Choroid plexus epithelial cell (primary cell): ENCODE measurements around the gene TACSTD2.

Source experiments
- DNase-seq: peaks from one replicate; pipeline ENCODE4 v3.0.0-alpha.2; 2010; ENCODE audit warnings: low read depth
- H3K4me3 ChIP-seq: 2 replicates; pipeline ENCODE4 v1.5.1; 2011; ENCODE audit warnings: low read depth, mild to moderate bottlenecking, control low read depth, low read length, moderate library complexity
- CTCF ChIP-seq: conservative IDR thresholded peaks from 2 replicates; pipeline ENCODE4 v1.5.1; 2011; ENCODE audit warnings: low read depth, mild to moderate bottlenecking, control low read depth, inconsistent platforms, low read length, moderate library complexity

The TACSTD2 gene

GRCh38 chr1:58528518-58528917, 48.5 kb downstream of the TACSTD2 start:
- TF ChIP-seq CTCF = no peak
- peak; percentile 67 for DNase-seq
- H3K4me3 ChIP-seq = no peak overlapping the region
